H1 (cell line): ENCODE results near the gene CPPED1. TPM values are rescaled to one million over a fixed set of nuclear protein-coding genes. Genes with fewer than 3 reads are reported as not detected.
A peak's percentile ranks its signal among the peaks of the same experiment; 100 is the strongest.

Source experiments
- CTCF ChIA-PET: fragments of 300-600 bp; sonication (Branson Sonifier 250); formaldehyde crosslinking; loops from one replicate; lab custom pipeline; 2021; ENCODE audit not compliant: partially characterized antibody; lab: Charles Lee
- POLR2A ChIA-PET: fragments of 300-600 bp; sonication (Branson Sonifier 250); formaldehyde crosslinking; loops from one replicate; lab custom pipeline; 2021; ENCODE audit warnings: inconsistent platforms; ENCODE audit not compliant: partially characterized antibody; lab: Charles Lee
- DNase-seq, 2 experiments: peaks; one replicate each; pipeline versions ENCODE4 v3.0.0 to v3.0.0-alpha.2; 2010 to 2022; ENCODE audit warnings: low spot score in 2 of 2, low read depth in 1 of 2, mixed read lengths in 1 of 2
- FAIRE-seq: peaks from 2 replicates; lab custom pipeline; 2011; peaks lifted over from hg19 to GRCh38; lab: Jason Lieb, UNC
- H2AFZ ChIP-seq: 2 replicates; pipeline ENCODE4 v1.8.1; 2012; ENCODE audit warnings: low read length, inconsistent platforms
- H2AK5ac ChIP-seq: 2 replicates; pipeline ENCODE4 v1.6.1; 2013; ENCODE audit warnings: low read depth, low read length
- H2BK120ac ChIP-seq: replicated peaks from 2 replicates; pipeline ENCODE3; 2013; ENCODE audit warnings: low read depth, low read length, inconsistent platforms
- H2BK12ac ChIP-seq: 2 replicates; pipeline ENCODE4 v1.6.1; 2013; ENCODE audit warnings: low read depth, low read length
- H2BK15ac ChIP-seq: 2 replicates; pipeline ENCODE4 v1.6.1; 2013; ENCODE audit warnings: low read length
- H2BK20ac ChIP-seq: 2 replicates; pipeline ENCODE4 v1.6.1; 2013; ENCODE audit warnings: low read length
- H2BK5ac ChIP-seq: 2 replicates; pipeline ENCODE4 v1.6.1; 2013; ENCODE audit warnings: low read depth, low read length
- H3K14ac ChIP-seq: 2 replicates; pipeline ENCODE4 v1.6.1; 2013; ENCODE audit warnings: inconsistent platforms; ENCODE audit not compliant: insufficient read length
- H3K18ac ChIP-seq: 2 replicates; pipeline ENCODE4 v1.6.1; 2013; ENCODE audit warnings: low read length; ENCODE audit errors: extremely low read depth
- H3K23ac ChIP-seq: 2 replicates; pipeline ENCODE4 v1.6.1; 2013; ENCODE audit warnings: inconsistent platforms; ENCODE audit not compliant: insufficient read length
- H3K23me2 ChIP-seq: 2 replicates; pipeline ENCODE4 v1.6.1; 2013; ENCODE audit warnings: low read depth, low read length
- H3K27ac ChIP-seq: 2 replicates; pipeline ENCODE4 v1.6.1; 2011; ENCODE audit warnings: low read depth, low read length, inconsistent platforms
- H3K27me3 ChIP-seq, 4 experiments: replicated peaks in 1 of 4; 1 replicate in 1 of 4; 2 replicates in 3 of 4; pipeline versions ENCODE4 v1.6.1 to v1.8.1; 2011 to 2013; ENCODE audit warnings: low read length in 3 of 4, mild to moderate bottlenecking in 3 of 4, inconsistent platforms in 2 of 4, mixed read lengths in 2 of 4, moderate library complexity in 1 of 4; ENCODE audit not compliant: control insufficient read depth in 3 of 4, insufficient read depth in 3 of 4; ENCODE audit errors: extremely low read depth in 1 of 4
- H3K36me3 ChIP-seq, 4 experiments: 2 replicates each; pipeline versions ENCODE4 v1.6.1 to v1.8.1; 2011 to 2013; ENCODE audit warnings: mild to moderate bottlenecking in 4 of 4, low read length in 3 of 4, moderate library complexity in 2 of 4, control low read depth in 1 of 4, inconsistent platforms in 1 of 4; ENCODE audit not compliant: insufficient read depth in 4 of 4, control insufficient read depth in 2 of 4
- H3K4ac ChIP-seq: replicated peaks from 2 replicates; pipeline ENCODE3; 2013; ENCODE audit warnings: low read length, low read depth, mixed read lengths, inconsistent platforms; ENCODE audit not compliant: insufficient read length
- H3K4me1 ChIP-seq, 4 experiments: replicated peaks in 1 of 4; 1 replicate in 1 of 4; 2 replicates in 3 of 4; pipeline versions ENCODE4 v1.6.1 to v1.8.1; 2011 to 2013; ENCODE audit warnings: low read length in 3 of 4, inconsistent platforms in 2 of 4, mixed read lengths in 1 of 4; ENCODE audit not compliant: insufficient read depth in 4 of 4, control insufficient read depth in 3 of 4
- H3K4me2 ChIP-seq, 2 experiments: 2 replicates each; pipeline versions ENCODE4 v1.6.1 to v1.8.1; 2011 to 2013; ENCODE audit warnings: low read depth in 2 of 2, low read length in 2 of 2, control low read depth in 1 of 2, inconsistent platforms in 1 of 2, mild to moderate bottlenecking in 1 of 2; ENCODE audit not compliant: insufficient read depth in 1 of 2
- H3K4me3 ChIP-seq, 4 experiments: fragments of 200-600, 300-600 bp in 1 of 4; sonication (generic), shearing (Covaris generic), sonication (Bioruptor Twin) in 1 of 4; 2 replicates each; pipeline versions ENCODE4 v1.5.1 to v1.8.1; 2011 to 2016; ENCODE audit warnings: low read length in 4 of 4, low read depth in 3 of 4, control low read depth in 2 of 4, inconsistent platforms in 2 of 4, mild to moderate bottlenecking in 2 of 4, mixed read lengths in 1 of 4, moderate library complexity in 1 of 4; ENCODE audit not compliant: insufficient read depth in 2 of 4; ENCODE audit errors: extremely low read depth in 1 of 4
- H3K56ac ChIP-seq: replicated peaks from 2 replicates; pipeline ENCODE3; 2013; ENCODE audit warnings: low read depth, mild to moderate bottlenecking, mixed read lengths, low read length, inconsistent platforms; ENCODE audit not compliant: insufficient read length
- H3K79me1 ChIP-seq: 2 replicates; pipeline ENCODE4 v1.6.1; 2013; ENCODE audit warnings: low read depth, low read length, control low read depth
- H3K79me2 ChIP-seq, 2 experiments: 2 replicates each; pipeline versions ENCODE4 v1.6.1 to v1.8.1; 2012 to 2013; ENCODE audit warnings: low read length in 2 of 2, mild to moderate bottlenecking in 2 of 2, inconsistent platforms in 1 of 2; ENCODE audit not compliant: insufficient read depth in 2 of 2, control insufficient read depth in 1 of 2
- H3K9ac ChIP-seq, 4 experiments: replicated peaks in 1 of 4; 1 replicate in 1 of 4; 2 replicates in 3 of 4; pipeline versions ENCODE4 v1.6.1 to v1.8.1; 2011 to 2013; ENCODE audit warnings: low read depth in 3 of 4, low read length in 3 of 4, control low read depth in 2 of 4, mild to moderate bottlenecking in 2 of 4, moderate library complexity in 2 of 4, inconsistent platforms in 1 of 4; ENCODE audit errors: extremely low read depth in 1 of 4
- H3K9me3 ChIP-seq, 2 experiments: 2 replicates each; pipeline versions ENCODE4 v1.6.1 to v1.8.1; 2012 to 2013; ENCODE audit warnings: mild to moderate bottlenecking in 2 of 2, moderate library complexity in 2 of 2, control low read depth in 1 of 2, inconsistent platforms in 1 of 2, low read depth in 1 of 2, low read length in 1 of 2, mixed read lengths in 1 of 2; ENCODE audit not compliant: insufficient read depth in 2 of 2
- H4K20me1 ChIP-seq, 2 experiments: replicated peaks in 1 of 2; 2 replicates each; pipeline versions ENCODE3 to v1.8.1; 2011 to 2013; ENCODE audit warnings: inconsistent platforms in 2 of 2, low read length in 2 of 2, mild to moderate bottlenecking in 1 of 2; ENCODE audit not compliant: insufficient read depth in 2 of 2, control insufficient read depth in 1 of 2
- H4K5ac ChIP-seq: 2 replicates; pipeline ENCODE4 v1.6.1; 2013; ENCODE audit warnings: low read length, low read depth, mixed read lengths, inconsistent platforms; ENCODE audit not compliant: insufficient read length
- H4K8ac ChIP-seq: 2 replicates; pipeline ENCODE4 v1.8.0; 2013; ENCODE audit warnings: mild to moderate bottlenecking, moderate library complexity, low read length, inconsistent platforms; ENCODE audit not compliant: insufficient read depth; ENCODE audit errors: extremely low read depth
- H4K91ac ChIP-seq: replicated peaks from 2 replicates; pipeline ENCODE3; 2013; ENCODE audit warnings: low read length, mixed read lengths, inconsistent platforms; ENCODE audit not compliant: insufficient read length
- BACH1 ChIP-seq: IDR thresholded peaks from 2 replicates; pipeline ENCODE4 v1.6.1; 2012; ENCODE audit warnings: low read length, improper control_type of control experiment
- CREB1 ChIP-seq: IDR thresholded peaks from 2 replicates; pipeline ENCODE4 v1.6.1; 2012; ENCODE audit warnings: inconsistent platforms
- GTF2F1 ChIP-seq: IDR thresholded peaks from 2 replicates; pipeline ENCODE4 v1.6.1; 2012; ENCODE audit warnings: low read depth, low read length, improper control_type of control experiment, borderline replicate concordance
- JUN ChIP-seq: IDR thresholded peaks from 2 replicates; pipeline ENCODE4 v1.6.1; 2011; ENCODE audit warnings: low read depth, mild to moderate bottlenecking, improper control_type of control experiment, low read length
- JUND ChIP-seq: IDR thresholded peaks from 2 replicates; pipeline ENCODE4 v1.6.1; 2011; ENCODE audit warnings: mild to moderate bottlenecking, improper control_type of control experiment, low read length
- MAFK ChIP-seq: IDR thresholded peaks from 2 replicates; pipeline ENCODE4 v1.6.1; 2012; ENCODE audit warnings: low read depth, mild to moderate bottlenecking, improper control_type of control experiment, low read length
- WGBS, 2 experiments: shearing (Covaris generic) in 1 of 2; methylation state at CpG; one replicate each; pipeline versions ENCODE4 v1.1.6 to v1.1.7; 2013 to 2015; ENCODE audit warnings: low lambda C conversion rate in 2 of 2, mixed read lengths in 2 of 2, inconsistent platforms in 1 of 2, low coverage in 1 of 2, missing lambda C conversion rate in 1 of 2; ENCODE audit not compliant: insufficient replicate concordance in 2 of 2, insufficient coverage in 1 of 2, insufficient read length in 1 of 2; ENCODE audit errors: extremely low coverage in 1 of 2, missing lambda C conversion rate in 1 of 2; 5-methylcytosine and 5-hydroxymethylcytosine counted together
- polyA plus RNA-seq, 7 experiments: library from polyadenylated mRNA; depleted of rRNA in 3 of 7; stranded (reverse) in 5 of 7; unstranded in 2 of 7; fragments of >200 nt in 5 of 7; fragments of 200-250 nt in 2 of 7; gene quantifications; 1 replicate in 5 of 7; 2 replicates in 1 of 7; 4 replicates in 1 of 7; pipeline versions ENCODE4 v1.2.1 to v1.2.3, GENCODE V29; 2011 to 2013; ENCODE audit warnings: missing spikeins in 2 of 7, mixed read lengths in 2 of 7
- total RNA-seq: library from RNA; stranded (reverse); fragmentation: NEBNext Ultra II Directional; extraction: Animal tissue kit (Norgen Biotek cat#: 25700); gene quantifications from 2 replicates; pipeline ENCODE4 v1.2.1, GENCODE V29; 2021

The CPPED1 gene
- total and polyA plus RNA-seq, 2 of the 8 experiments (the other 6 are each of a cell fraction or from before 2014, with no cell fraction given), result 3.5 to 11.2 TPM

DNA sequence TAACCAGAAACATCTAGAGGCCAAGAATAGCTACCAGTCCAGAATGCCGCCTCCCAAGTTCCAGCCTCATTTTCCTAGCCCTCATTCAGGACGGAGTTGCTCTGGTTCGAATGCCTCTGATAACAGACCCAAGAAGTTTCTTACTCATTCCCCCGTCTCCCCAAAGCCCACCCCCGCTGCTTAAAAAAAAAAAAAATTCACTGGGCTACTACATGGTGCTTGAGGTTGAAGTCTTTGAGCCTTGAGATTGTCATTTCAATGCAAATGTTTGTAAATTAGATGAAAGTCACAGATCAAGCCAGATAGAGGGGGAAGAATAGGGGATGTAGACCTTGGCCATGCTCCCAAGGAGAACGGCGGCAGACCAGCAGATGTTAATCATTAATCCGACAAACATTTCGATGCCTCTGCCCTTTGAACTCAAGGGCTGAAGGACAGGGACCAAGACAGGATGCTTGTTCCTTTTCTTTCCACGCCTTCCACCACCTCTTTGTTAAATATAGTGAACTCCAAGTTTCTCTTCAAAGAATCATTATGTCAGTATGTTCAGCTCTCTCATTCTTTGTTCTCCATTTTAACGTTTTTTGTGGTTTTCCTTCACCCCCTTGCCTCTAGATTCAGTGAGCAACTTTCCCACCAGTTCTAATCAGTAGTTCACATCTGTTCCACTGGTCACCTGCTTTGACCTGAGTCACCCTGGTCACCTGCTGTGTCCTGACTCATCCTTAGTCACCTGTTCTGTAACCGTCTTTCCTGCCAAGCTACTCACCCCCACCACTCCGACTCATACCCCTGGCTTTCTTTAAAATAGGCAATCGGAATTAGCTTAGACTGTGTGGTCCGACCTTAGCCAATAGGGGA is 190.3 kb downstream of the CPPED1 start:
- no peak overlapping the region for H2BK15ac ChIP-seq
- H2AK5ac ChIP-seq, result peak overlapping the region; percentile 84; the same call in 1 of the 2 replicates
- WGBS, 2 experiments, result 69% methylated on average over 15 of the region's 15 CpGs; no CpG with 5 or more reads in 1 of the 2 experiments
- no peak overlapping the region for H4K8ac ChIP-seq
- no peak overlapping the region for H3K14ac ChIP-seq
- H2AFZ ChIP-seq, result no peak overlapping the region
- H3K79me2 ChIP-seq, result no peaks in the 10 kb centered on the region
- no peak overlapping the region for H4K5ac ChIP-seq
- FAIRE-seq (no peak), DNase-seq (peak in 1 of 2 experiments; percentile 39)
- H3K23ac ChIP-seq, result no peak overlapping the region
- no peaks in the 10 kb centered on the region for H3K79me1 ChIP-seq
- peak; percentile 59; the same call in 1 of the 2 replicates for TF ChIP-seq MAFK
- TF ChIP-seq JUN, result peak; percentile 53; the same call in 1 of the 2 replicates
- peak; percentile 74 for TF ChIP-seq JUND
- peak; percentile 91 for TF ChIP-seq BACH1
- no peak for TF ChIP-seq GTF2F1
- no peak for TF ChIP-seq CREB1
- H4K91ac ChIP-seq, result no peak overlapping the region
- ChIA-PET CTCF (interaction anchor here (1.0 kb wide), 1 partner anchor 63 kb away, joined by 3 read pairs; no protein-coding TSS in a partner anchor), POLR2A (no interaction called here)
- H2BK12ac ChIP-seq, result no peak overlapping the region; the same call in 1 of the 2 replicates
- H3K27me3 ChIP-seq, result no peaks in the 10 kb centered on the region
- no peak overlapping the region for H3K4ac ChIP-seq
- H3K4me2 ChIP-seq, result no peak overlapping the region; a peak in 1 of 4 replicates
- H4K20me1 ChIP-seq, result no peaks in the 10 kb centered on the region
- H2BK20ac ChIP-seq, result 0 out of 2 replicates have a peak overlapping the region, but pooled peaks have one; percentile 65
- H3K56ac ChIP-seq, result no peak overlapping the region
- H3K18ac ChIP-seq, result peak overlapping the region; percentile 38; the same call in 1 of the 2 replicates
- no peak overlapping the region for H2BK5ac ChIP-seq
- no peak overlapping the region for H3K4me3 ChIP-seq
- H3K27ac ChIP-seq, result no peak overlapping the region
- H3K23me2 ChIP-seq, result no peaks in the 10 kb centered on the region
- no peak overlapping the region for H3K9ac ChIP-seq
- H3K9me3 ChIP-seq, result no peaks in the 10 kb centered on the region
- peaks cover 0 to 10% (median 4%) of the 10 kb centered on the region in 4 experiments; a peak in 4 of 7 replicates for H3K4me1 ChIP-seq
- no peak overlapping the region for H2BK120ac ChIP-seq
- no peaks in the 10 kb centered on the region; a peak in 1 of 8 replicates for H3K36me3 ChIP-seq
